Measurements from ENCODE around the gene KCMF1.

The KCMF1 gene

DNA sequence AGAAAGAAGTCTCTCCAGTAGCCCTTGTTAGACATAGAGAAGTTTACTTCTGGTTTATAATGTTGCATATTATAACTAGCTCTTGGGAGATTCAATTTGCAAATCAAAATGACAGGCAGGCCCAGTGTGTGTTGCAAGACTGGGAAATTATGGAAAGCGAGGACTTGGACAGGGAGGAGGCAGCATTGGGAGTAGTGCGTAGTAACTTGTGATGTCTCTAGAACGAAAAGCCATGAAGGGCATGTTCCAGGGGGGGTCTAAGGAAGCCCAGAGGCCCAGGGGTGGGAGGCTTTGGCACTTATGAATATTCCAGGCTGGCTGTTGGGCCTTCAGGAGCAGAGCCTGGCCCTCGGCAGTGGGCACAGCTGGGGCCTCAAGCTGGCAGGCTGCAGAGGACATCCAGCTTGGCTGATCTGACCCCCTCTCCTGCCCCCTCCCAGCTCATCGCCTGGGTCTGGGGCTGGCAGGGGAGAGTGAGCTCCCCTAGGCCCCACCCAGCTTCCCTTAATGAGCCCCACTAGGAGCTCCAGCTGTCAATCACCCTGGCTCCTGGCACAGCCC lies 107.0 kb downstream of the KCMF1 start:
- no peak for DNase-seq (ENCODE audit: low read depth in 4 of 4, low spot score in 1 of 4)

DNA sequence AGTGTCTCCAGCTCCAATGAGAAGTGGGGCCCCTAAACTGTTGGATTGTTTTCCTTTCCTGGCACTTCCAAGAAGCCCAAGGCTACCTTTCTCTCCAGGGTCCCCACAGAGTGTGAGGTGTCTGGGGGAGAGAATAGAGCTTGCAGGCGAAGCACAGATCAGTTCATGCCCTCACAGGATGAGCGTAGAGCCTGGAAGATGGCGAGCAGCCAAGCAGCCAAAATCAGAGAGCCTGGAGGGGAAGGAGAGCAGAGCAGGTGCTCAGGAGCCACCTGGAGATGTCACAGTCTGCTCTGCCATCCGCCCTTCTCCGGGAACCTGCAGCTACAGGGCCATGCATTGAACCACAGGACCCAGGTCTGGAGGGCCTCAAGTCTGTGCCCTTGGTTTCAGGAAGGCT lies 107.6 kb downstream of the KCMF1 start:
- no peak for DNase-seq (ENCODE audit: low read depth in 4 of 4, low spot score in 1 of 4)

DNA sequence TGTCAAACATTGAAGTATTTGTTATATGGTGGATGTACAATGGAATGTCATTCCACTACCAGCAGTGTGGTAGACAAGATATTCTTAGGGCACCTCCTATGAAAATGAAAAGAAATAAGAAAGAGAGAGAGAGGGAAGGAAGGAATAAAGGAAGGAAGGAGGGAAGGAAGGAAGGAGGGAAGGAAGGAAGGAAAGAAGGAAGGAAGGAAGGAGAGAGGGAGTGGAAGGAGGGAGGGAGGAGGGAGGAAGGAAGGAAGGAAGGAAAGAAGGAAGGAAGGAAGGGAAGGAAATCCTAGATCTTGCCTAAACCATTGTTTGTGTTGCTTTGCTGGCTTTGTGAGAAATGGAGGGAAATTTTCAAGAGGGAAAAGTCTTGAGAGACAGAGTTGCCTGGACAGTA lies 112.1 kb downstream of the KCMF1 start:
- DNase-seq (ENCODE audit: low read depth in 4 of 4, low spot score in 1 of 4) = no peak

DNA sequence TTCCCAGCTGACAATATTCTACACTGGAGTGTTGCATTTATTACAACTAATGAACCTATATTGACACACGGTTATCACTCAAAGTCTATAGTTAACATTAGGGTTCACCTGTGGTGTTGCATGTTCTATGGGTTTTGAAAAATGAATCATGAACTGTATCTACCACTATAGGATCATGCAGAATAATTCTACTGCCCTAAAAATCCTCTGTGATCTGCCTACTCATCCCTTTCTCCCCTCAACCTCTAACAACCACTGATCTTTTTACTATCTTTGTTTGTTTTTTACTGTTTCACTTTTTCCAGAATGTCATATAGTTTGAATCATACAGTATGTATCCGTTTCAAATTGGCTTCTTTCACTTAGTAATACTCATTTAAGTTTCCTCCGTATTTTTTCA lies 114.6 kb downstream of the KCMF1 start:
- DNase-seq (ENCODE audit: low read depth in 4 of 4, low spot score in 1 of 4) = no peak

DNA sequence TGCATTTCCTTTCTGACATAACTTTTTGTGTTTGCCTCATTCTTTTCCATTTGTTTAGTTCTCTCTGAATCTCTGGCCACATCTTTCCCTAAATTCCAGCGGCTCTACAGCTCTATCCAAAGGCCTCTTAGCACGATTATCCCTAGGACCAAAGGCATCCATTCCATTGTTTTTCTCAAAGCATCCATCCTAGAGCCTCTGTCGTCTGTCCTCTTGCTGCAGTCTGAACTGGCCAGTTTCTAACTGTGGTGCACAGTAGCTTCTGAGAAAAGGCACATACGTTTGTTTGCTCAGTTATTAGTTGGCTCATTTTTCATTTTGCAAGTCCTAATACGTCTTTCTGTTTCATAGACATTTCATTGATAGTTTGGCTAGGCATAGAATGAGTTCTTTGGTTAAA lies 116.6 kb downstream of the KCMF1 start:
- DNase-seq (ENCODE audit: low read depth in 4 of 4, low spot score in 1 of 4) = no peak

DNA sequence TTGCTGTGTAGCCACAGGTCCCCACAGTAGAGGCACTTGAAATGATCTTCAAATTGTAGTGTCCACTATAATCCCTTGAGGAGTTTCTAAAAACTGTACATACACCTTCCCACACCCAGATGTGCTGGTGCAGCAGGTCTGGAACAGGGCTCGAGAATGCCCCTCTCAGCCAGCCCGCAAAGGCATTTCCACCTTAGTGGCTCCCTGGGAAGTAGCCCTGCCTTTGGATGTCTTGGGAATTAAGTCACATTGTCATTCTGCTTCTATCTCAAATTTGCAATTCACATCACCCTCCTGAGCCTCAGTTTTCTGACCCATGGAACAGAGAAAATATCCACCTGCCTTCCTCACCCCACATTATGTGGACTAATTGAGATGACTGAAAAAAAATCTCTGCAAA lies 118.0 kb downstream of the KCMF1 start:
- DNase-seq (ENCODE audit: low read depth in 4 of 4, low spot score in 1 of 4) = no peak

DNA sequence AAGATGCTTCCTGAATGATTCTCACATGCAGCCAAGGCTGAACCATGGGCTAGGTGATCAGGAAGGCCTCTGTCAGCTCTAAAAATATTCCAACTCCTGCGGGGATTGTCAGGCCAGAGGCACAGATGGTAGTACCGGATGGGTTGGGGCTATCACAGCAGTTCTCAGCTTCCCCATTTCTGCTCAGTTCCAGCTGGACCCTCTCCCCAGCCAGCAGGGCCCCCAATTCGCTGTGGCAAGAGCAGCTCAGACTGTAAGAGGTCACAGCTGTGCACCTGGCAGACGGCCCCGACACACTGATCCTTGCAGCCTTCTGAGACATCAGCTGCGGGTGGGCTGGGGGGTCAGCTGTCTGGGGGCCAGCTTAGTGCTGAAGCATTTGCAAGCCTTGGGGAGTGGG lies 118.6 kb downstream of the KCMF1 start:
- DNase-seq (ENCODE audit: low read depth in 4 of 4, low spot score in 1 of 4) = no peak

DNA sequence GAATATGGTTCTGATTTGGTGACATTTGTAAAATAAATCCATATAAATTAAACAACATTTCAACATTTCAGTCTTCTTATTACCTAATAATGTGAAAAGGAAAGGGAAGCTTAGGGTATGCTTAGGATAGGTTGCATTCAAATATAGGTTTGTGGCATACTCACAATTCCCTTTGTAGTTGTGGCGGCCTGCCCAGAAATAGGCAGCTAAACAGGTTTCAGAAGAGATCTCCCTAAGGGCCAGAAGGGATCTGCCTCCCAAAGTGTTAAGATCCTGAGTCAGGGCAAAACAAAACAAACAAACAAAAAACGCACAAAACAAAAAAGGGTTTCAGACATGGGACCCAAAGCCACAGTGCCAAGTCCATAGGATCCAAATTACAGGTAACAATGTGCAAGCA lies 120.9 kb downstream of the KCMF1 start:
- DNase-seq (ENCODE audit: low read depth in 4 of 4, low spot score in 1 of 4) = no peak

DNA sequence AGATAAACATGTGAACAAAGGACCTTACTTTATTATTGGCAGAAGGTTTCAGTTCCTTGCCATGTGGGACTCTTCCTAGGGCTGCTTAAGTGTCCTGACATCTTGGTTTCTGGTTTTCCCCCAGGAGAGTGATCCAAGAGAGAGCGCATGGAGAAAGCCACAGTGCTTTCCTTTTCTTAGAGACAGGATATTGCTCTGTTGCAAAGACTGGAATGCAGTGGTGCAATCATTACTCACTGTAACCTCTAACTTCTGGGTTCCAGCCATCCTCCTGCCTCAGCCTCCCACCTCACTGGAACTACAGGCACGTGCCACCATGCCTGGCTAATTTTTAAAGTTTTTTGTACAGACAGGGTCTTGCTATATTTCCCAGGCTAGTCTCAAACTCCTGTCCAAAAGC lies 124.1 kb downstream of the KCMF1 start:
- DNase-seq (ENCODE audit: low read depth in 4 of 4, low spot score in 1 of 4) = no peak

DNA sequence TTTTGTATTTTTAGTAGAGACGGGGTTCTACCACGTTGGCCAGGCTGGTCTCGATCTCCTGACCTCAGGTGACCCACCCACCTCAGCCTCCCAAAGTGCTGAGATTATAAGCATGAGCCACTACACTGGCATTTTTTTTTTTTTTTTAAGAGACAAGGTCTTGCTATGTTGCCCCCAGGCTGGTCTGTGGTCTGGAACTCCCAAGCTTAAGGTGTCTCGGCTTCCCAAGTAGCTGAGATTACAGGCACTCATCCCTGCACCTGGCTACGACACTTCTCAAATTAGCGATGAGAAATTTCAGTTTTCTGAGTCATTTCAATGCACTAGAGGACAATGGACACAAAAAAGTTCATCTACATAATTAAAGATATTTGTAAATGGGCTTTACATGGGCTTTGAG lies 125.7 kb downstream of the KCMF1 start:
- DNase-seq (ENCODE audit: low read depth in 4 of 4, low spot score in 1 of 4) = no peak

DNA sequence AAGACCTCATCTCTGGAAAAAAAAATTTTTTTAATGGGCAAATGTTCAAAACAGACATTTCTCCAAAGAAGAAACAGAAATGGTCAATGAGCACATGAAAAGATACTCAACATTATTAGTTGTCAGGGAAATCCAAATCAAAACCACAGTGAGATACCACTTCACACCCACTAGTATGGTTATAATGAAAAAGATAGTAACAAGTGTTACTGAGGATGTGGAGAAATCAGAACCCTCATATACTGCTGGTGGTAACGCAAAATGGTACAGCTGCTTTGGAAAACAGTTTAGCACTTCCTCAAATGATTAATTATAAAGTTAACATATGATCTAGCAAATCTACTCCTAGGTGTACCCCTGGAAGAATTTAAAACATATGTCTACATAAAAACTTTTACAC lies 133.3 kb downstream of the KCMF1 start:
- DNase-seq (ENCODE audit: low read depth in 4 of 4, low spot score in 1 of 4) = no peak

DNA sequence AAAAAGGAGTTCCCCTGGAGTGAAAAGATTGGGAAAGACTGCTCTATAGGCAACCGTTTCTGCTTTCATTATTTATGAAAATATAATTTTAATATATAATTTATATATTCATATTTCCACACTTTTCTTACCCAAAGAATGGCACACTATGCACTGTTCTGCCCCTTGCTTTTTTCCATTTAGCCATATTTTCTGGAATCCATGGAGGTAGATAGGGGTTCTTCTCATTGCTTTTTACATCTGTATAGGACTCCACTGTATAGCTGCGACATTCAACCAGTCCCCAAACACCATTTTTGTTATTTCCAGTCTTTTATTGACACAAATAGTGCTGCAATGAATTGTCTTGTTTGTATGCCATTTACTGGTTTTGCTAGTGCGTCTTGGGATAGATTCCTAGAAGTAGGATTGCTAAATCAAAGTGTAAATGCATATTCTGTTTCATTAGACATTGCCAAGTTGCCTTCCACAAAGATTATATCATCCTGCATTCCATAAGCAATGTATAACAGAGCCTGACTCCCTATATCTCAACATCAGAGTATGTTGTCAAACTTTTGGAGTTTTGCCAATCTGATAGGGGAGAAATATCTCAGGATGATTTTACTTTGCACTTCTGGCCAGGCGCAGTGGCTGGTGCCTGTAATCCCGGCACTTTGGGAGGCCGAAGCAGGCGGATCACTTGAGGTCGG lies 135.7 kb downstream of the KCMF1 start:
- DNase-seq (ENCODE audit: low read depth in 4 of 4, low spot score in 1 of 4) = no peak

Measured in stimulated activated CD4-positive, alpha-beta T cell treated with anti-CD3 and anti-CD28 coated beads, Interleukin-1b, Interleukin-23, amount 100 ng/mL, for 24 hours (primary cell).